GM04504 (cell line): ENCODE data around the gene GLRX3.

Experiments used
- DNase-seq: peaks from one replicate; pipeline ENCODE4 v3.0.0-alpha.2; 2012; ENCODE audit warnings: low read depth

The GLRX3 gene

GRCh38 chr10:130208807-130209206, 72.6 kb downstream of the GLRX3 start:
- no peak for DNase-seq

GRCh38 chr10:130212746-130213145, 76.6 kb downstream of the GLRX3 start:
- DNase-seq = no peak

GRCh38 chr10:130213286-130214080, 77.3 kb downstream of the GLRX3 start:
- no peak for DNase-seq

GRCh38 chr10:130214431-130214830, 78.2 kb downstream of the GLRX3 start:
- no peak for DNase-seq

- no peak for DNase-seq
Measured at GRCh38 chr10:130215151-130215930, 79.2 kb downstream of the GLRX3 start.

GRCh38 chr10:130215931-130216231, 79.7 kb downstream of the GLRX3 start:
- no peak for DNase-seq

- no peak for DNase-seq
Measured at GRCh38 chr10:130218181-130218641, 82.0 kb downstream of the GLRX3 start.

GRCh38 chr10:130218936-130219335, 82.7 kb downstream of the GLRX3 start:
- DNase-seq = no peak

- no peak for DNase-seq
Measured at GRCh38 chr10:130220251-130221185, 84.3 kb downstream of the GLRX3 start.

GRCh38 chr10:130221456-130222375, 85.5 kb downstream of the GLRX3 start:
- no peak for DNase-seq

GRCh38 chr10:130222381-130222780, 86.2 kb downstream of the GLRX3 start:
- no peak for DNase-seq

- no peak for DNase-seq
Measured at GRCh38 chr10:130224228-130224627, 88.0 kb downstream of the GLRX3 start.

- DNase-seq = no peak
Measured at GRCh38 chr10:130226012-130226411, 89.8 kb downstream of the GLRX3 start.

GRCh38 chr10:130227883-130228282, 91.7 kb downstream of the GLRX3 start:
- DNase-seq = no peak
